Measurements from ENCODE around the gene SSH2. TPM values are rescaled to one million over a fixed set of nuclear protein-coding genes. Genes with fewer than 3 reads are reported as not detected.

The SSH2 gene
- total and polyA plus RNA-seq, 9 of the 15 experiments (the other 6 are each of a cell fraction or from before 2014, with no cell fraction given): 3.9 to 16.1 (median 10.2) TPM

DNA sequence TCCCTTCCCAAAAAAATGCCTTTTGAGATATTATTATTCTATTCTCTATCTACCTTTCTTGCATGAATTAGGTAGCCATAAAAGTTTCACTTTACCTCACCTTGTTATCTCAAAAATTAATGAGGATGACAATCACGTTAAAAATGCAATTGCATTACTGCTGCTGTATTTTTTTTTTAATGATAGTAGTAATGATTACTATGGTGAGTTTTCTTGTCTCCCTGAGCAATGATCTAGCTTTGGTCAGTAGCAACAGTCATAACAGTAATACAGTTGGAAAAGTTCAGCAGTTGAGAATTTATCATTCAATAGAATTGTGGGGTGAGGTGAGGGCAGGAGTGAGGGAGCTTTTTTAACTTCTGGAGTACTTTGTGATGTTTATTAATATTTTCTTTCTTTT is 11.3 kb upstream of the SSH2 start, which contains the start of gene EFCAB5:
TSS of gene EFCAB5 (plus strand) at position 301 of the 400 bp plus-strand sequence. CDS start 163 bp downstream, outside the sequence.
- no peak for ATAC-seq
- Histone ChIP-seq H4K20me1 (replicated peaks; ENCODE audit: control insufficient read depth, insufficient read depth, low read length) (no peaks in the 10 kb centered on the region), H3K79me2 (ENCODE audit: control insufficient read depth, insufficient read depth, low read length) (no peaks in the 10 kb centered on the region), H3K4me2 (ENCODE audit: insufficient read depth, low read length) (no peak within 1 kb of the TSS), H3K9ac (ENCODE audit: insufficient read depth in 1 of 2, low read depth in 2 of 2, low read length in 2 of 2) (no peak within 1 kb of the TSS), H3K4me3 (no peak within 1 kb of the TSS), H3K9me1 (ENCODE audit: control insufficient read depth, insufficient read depth, low read length) (no peaks in the 10 kb centered on the region), H3K27ac (ENCODE audit: extremely low read depth, low read depth, low read length) (no peak within 1 kb of the TSS), H3K4me1 (replicated peaks in 1 of 2; ENCODE audit: control insufficient read depth in 2 of 2, insufficient read depth in 2 of 2, low read length in 2 of 2) (no peaks in the 10 kb centered on the region), H3K36me3 (ENCODE audit: control insufficient read depth, insufficient read depth, low read length) (no peaks in the 10 kb centered on the region), H2AFZ (ENCODE audit: low read depth, low read length) (no peak within 1 kb of the TSS), H3K9me3 (replicated peaks; ENCODE audit: control insufficient read depth, insufficient read depth, low read depth, low read length) (no peaks in the 10 kb centered on the region), H3K27me3 (ENCODE audit: control insufficient read depth in 2 of 2, insufficient read depth in 2 of 2, low read length in 2 of 2) (peaks cover 0 to 4% of the 10 kb centered on the region in 2 experiments; a peak in 2 of 5 replicates)
- no TSS peak for BruUV-seq (replicated peaks)
- intact Hi-C loops (cut with micrococcal nuclease) (no loop called here), in situ Hi-C loops (cut with MboI) (no loop called here)
- WGBS (ENCODE audit: insufficient coverage, low coverage, missing lambda C conversion rate): 0% methylated on average over 1 of the region's 1 CpG
- FAIRE-seq: no peak
- ChIA-PET POLR2A (interaction anchor here (1.0 to 1.2 kb wide), 2 partner anchors 11 to 12 kb away, joined by 3 read pairs; partner anchors contain the start of gene SSH2), CTCF (ENCODE audit: low intra/inter-chr PET ratio) (no interaction called here)
- TF ChIP-seq, protein P1, sequence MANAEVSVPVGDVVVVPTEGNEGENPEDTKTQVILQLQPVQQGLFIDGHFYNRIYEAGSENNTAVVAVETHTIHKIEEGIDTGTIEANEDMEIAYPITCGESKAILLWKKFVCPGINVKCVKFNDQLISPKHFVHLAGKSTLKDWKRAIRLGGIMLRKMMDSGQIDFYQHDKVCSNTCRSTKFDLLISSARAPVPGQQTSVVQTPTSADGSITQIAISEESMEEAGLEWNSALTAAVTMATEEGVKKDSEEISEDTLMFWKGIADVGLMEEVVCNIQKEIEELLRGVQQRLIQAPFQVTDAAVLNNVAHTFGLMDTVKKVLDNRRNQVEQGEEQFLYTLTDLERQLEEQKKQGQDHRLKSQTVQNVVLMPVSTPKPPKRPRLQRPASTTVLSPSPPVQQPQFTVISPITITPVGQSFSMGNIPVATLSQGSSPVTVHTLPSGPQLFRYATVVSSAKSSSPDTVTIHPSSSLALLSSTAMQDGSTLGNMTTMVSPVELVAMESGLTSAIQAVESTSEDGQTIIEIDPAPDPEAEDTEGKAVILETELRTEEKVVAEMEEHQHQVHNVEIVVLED (CRISPR knock-in tag; IDR thresholded peaks at IDR 0.05): no peak
- no peak for TF ChIP-seq SMARCE1 (IDR thresholded peaks at IDR 0.05)
- no peak for DNase-seq (ENCODE audit: extremely low read depth in 1 of 4, low spot score in 3 of 4)

DNA sequence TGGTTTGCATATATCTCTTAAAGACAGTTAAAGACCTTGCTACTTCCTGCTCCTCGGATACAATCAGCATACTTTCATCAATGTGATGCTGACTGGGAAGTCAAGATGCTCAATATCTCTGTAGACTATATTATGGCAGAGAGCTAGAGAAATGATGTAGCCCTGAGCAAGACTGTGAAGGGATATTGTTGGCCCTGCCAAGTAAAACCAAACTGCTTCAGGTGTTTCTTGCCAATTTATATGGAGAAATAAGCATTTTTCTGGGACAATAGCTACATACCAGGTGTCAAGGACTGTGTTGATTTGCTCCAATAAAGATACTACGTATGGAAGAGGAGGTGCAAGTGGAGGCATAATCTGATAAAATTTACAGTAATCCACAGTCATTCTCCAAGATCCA is 6.7 kb upstream of the SSH2 start:
- CTCF ChIA-PET (ENCODE audit: low intra/inter-chr PET ratio): no interaction called here
- no peak for DNase-seq (ENCODE audit: extremely low read depth in 1 of 4, low spot score in 3 of 4)
- Histone ChIP-seq H2AFZ (ENCODE audit: low read depth, low read length) (no peak overlapping the region), H4K20me1 (replicated peaks; ENCODE audit: control insufficient read depth, insufficient read depth, low read length) (no peaks in the 10 kb centered on the region), H3K27ac (ENCODE audit: extremely low read depth, low read depth, low read length) (no peak overlapping the region), H3K9ac (ENCODE audit: insufficient read depth in 1 of 2, low read depth in 2 of 2, low read length in 2 of 2) (no peak overlapping the region), H3K4me2 (ENCODE audit: insufficient read depth, low read length) (no peak overlapping the region), H3K79me2 (ENCODE audit: control insufficient read depth, insufficient read depth, low read length) (no peaks in the 10 kb centered on the region), H3K27me3 (ENCODE audit: control insufficient read depth in 2 of 2, insufficient read depth in 2 of 2, low read length in 2 of 2) (peaks cover 0 to 4% of the 10 kb centered on the region in 2 experiments; a peak in 2 of 5 replicates), H3K9me1 (ENCODE audit: control insufficient read depth, insufficient read depth, low read length) (no peaks in the 10 kb centered on the region), H3K4me1 (replicated peaks in 1 of 2; ENCODE audit: control insufficient read depth in 2 of 2, insufficient read depth in 2 of 2, low read length in 2 of 2) (no peaks in the 10 kb centered on the region), H3K9me3 (replicated peaks; ENCODE audit: control insufficient read depth, insufficient read depth, low read depth, low read length) (no peaks in the 10 kb centered on the region), H3K36me3 (ENCODE audit: control insufficient read depth, insufficient read depth, low read length) (no peaks in the 10 kb centered on the region), H3K4me3 (no peak overlapping the region)
- no TSS peak for BruUV-seq (replicated peaks)
- in situ Hi-C loops (cut with MboI) (no loop called here), intact Hi-C loops (cut with micrococcal nuclease) (no loop called here)
- 0% methylated on average over 2 of the region's 2 CpGs for WGBS (ENCODE audit: insufficient coverage, low coverage, missing lambda C conversion rate)
- no peak for ATAC-seq
- no peak for FAIRE-seq
- POLR2A ChIA-PET: no interaction called here
- TF ChIP-seq SP2 (IDR thresholded peaks at IDR 0.05; ENCODE audit: extremely low read depth, low read depth, low read length, poor library complexity, severe bottlenecking) (no peak), KLF6 (CRISPR knock-in tag; IDR thresholded peaks at IDR 0.05; ENCODE audit: borderline replicate concordance) (no peak), ZNF217 (CRISPR knock-in tag; IDR thresholded peaks at IDR 0.05) (no peak), LEF1 (IDR thresholded peaks at IDR 0.05) (no peak), ZNF274 (IDR thresholded peaks at IDR 0.05; ENCODE audit: borderline replicate concordance, low read depth, low read length) (no peak), ZKSCAN1 (IDR thresholded peaks at IDR 0.05; ENCODE audit: low read depth, low read length) (no peak), FOXA1 (IDR thresholded peaks at IDR 0.05; ENCODE audit: borderline replicate concordance) (no peak)
- TF ChIP-seq, protein P2, sequence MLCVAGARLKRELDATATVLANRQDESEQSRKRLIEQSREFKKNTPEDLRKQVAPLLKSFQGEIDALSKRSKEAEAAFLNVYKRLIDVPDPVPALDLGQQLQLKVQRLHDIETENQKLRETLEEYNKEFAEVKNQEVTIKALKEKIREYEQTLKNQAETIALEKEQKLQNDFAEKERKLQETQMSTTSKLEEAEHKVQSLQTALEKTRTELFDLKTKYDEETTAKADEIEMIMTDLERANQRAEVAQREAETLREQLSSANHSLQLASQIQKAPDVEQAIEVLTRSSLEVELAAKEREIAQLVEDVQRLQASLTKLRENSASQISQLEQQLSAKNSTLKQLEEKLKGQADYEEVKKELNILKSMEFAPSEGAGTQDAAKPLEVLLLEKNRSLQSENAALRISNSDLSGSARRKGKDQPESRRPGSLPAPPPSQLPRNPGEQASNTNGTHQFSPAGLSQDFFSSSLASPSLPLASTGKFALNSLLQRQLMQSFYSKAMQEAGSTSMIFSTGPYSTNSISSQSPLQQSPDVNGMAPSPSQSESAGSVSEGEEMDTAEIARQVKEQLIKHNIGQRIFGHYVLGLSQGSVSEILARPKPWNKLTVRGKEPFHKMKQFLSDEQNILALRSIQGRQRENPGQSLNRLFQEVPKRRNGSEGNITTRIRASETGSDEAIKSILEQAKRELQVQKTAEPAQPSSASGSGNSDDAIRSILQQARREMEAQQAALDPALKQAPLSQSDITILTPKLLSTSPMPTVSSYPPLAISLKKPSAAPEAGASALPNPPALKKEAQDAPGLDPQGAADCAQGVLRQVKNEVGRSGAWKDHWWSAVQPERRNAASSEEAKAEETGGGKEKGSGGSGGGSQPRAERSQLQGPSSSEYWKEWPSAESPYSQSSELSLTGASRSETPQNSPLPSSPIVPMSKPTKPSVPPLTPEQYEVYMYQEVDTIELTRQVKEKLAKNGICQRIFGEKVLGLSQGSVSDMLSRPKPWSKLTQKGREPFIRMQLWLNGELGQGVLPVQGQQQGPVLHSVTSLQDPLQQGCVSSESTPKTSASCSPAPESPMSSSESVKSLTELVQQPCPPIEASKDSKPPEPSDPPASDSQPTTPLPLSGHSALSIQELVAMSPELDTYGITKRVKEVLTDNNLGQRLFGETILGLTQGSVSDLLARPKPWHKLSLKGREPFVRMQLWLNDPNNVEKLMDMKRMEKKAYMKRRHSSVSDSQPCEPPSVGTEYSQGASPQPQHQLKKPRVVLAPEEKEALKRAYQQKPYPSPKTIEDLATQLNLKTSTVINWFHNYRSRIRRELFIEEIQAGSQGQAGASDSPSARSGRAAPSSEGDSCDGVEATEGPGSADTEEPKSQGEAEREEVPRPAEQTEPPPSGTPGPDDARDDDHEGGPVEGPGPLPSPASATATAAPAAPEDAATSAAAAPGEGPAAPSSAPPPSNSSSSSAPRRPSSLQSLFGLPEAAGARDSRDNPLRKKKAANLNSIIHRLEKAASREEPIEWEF (CRISPR knock-in tag; IDR thresholded peaks at IDR 0.05): no peak
